Measurements from ENCODE around the gene TADA3. TPM values are rescaled to one million over a fixed set of nuclear protein-coding genes. Genes with fewer than 3 reads are reported as not detected.

TADA3 gene
- total RNA-seq, 1 experiment from 2014 or later: 60.2 TPM

GRCh38 chr3:9760779-9761505, 31.3 kb downstream of the TADA3 start:
- no peak for DNase-seq (ENCODE audit: low read depth)

- DNase-seq (ENCODE audit: low read depth): no peak
Observed at GRCh38 chr3:9757427-9757826, 34.8 kb downstream of the TADA3 start.

- DNase-seq (ENCODE audit: low read depth): no peak
Observed at GRCh38 chr3:9754678-9755077, 37.6 kb downstream of the TADA3 start.

- peak; percentile 22 for DNase-seq (ENCODE audit: low read depth)
Observed at GRCh38 chr3:9750556-9751411, 41.5 kb downstream of the TADA3 start.

GRCh38 chr3:9749645-9750555, 42.4 kb downstream of the TADA3 start, which contains the start of gene OGG1:
TSS of gene OGG1 (plus strand) at chr3:9749952. CDS start at chr3:9750287, 335 bp downstream.
- peak; percentile 97 for DNase-seq (ENCODE audit: low read depth)

GRCh38 chr3:9749296-9749644, 43.0 kb downstream of the TADA3 start:
- DNase-seq (ENCODE audit: low read depth): no peak

GRCh38 chr3:9748031-9748430, 44.2 kb downstream of the TADA3 start:
- no peak for DNase-seq (ENCODE audit: low read depth)

- peak; percentile 60 for DNase-seq (ENCODE audit: low read depth)
Observed at GRCh38 chr3:9747267-9747666, 45.0 kb downstream of the TADA3 start.

- DNase-seq (ENCODE audit: low read depth): peak; percentile 69
Observed at GRCh38 chr3:9746330-9746729, 45.9 kb downstream of the TADA3 start.

GRCh38 chr3:9745521-9745920, 46.8 kb downstream of the TADA3 start:
- no peak for DNase-seq (ENCODE audit: low read depth)

- DNase-seq (ENCODE audit: low read depth): no peak
Observed at GRCh38 chr3:9744162-9744561, 48.1 kb downstream of the TADA3 start.

- no peak for DNase-seq (ENCODE audit: low read depth)
Observed at GRCh38 chr3:9743548-9743947, 48.7 kb downstream of the TADA3 start.

GRCh38 chr3:9742560-9742959, 49.7 kb downstream of the TADA3 start:
- no peak for DNase-seq (ENCODE audit: low read depth)

- no peak for DNase-seq (ENCODE audit: low read depth)
Observed at GRCh38 chr3:9739181-9739580, 53.1 kb downstream of the TADA3 start.

GRCh38 chr3:9736831-9737230, 55.4 kb downstream of the TADA3 start:
- DNase-seq (ENCODE audit: low read depth): no peak

- peak; percentile 31 for DNase-seq (ENCODE audit: low read depth)
Observed at GRCh38 chr3:9732740-9733115, 59.5 kb downstream of the TADA3 start.

- DNase-seq (ENCODE audit: low read depth): no peak
Observed at GRCh38 chr3:9732080-9732739, 60.1 kb downstream of the TADA3 start.

- peak; percentile 96 for DNase-seq (ENCODE audit: low read depth)
Observed at GRCh38 chr3:9731206-9732079, 60.8 kb downstream of the TADA3 start, which contains the start of gene BRPF1. TSS of gene BRPF1 (plus strand) at chr3:9731735. CDS start at chr3:9734141, 2,406 bp downstream.

- no peak for DNase-seq (ENCODE audit: low read depth)
Observed at GRCh38 chr3:9730657-9731205, 61.5 kb downstream of the TADA3 start.

All from M059J (cell line).